Melanocyte of skin (primary cell): ENCODE results near the gene SYT5. TPM values are rescaled to one million over a fixed set of nuclear protein-coding genes. Genes with fewer than 3 reads are reported as not detected.

ENCODE experiments used
- small RNA-seq, 2 donors: library from RNA; depleted of rRNA; stranded (forward); fragments of <200 nt; gene quantifications; one replicate each; pipeline ENCODE3, GENCODE V24; 2012
- total RNA-seq, 2 donors: library from RNA; depleted of rRNA; stranded (reverse); fragments of >200 nt; gene quantifications; 2 replicates each; pipeline ENCODE4 v1.2.3, GENCODE V29; 2012

SYT5 gene
- 1 to 10 TPM in 1 of 2 donors, under 1 TPM in 1; 0.33 to 1.0 TPM for total RNA-seq

GRCh38 chr19:55179606-55180484 lies at the start of gene SYT5:
SYT5 (minus strand) TSS chr19:55180289; CDS start chr19:55179041, 1,248 bp downstream.

GRCh38 chr19:55228403-55229031 lies 48.4 kb upstream of the SYT5 start, which contains the start of gene TMEM86B:
TMEM86B (minus strand) TSS chr19:55228763; CDS start chr19:55228741, 22 bp downstream.

GRCh38 chr19:55208880-55209692 lies 29.0 kb upstream of the SYT5 start, which contains the start of gene PTPRH:
PTPRH (minus strand) TSS chr19:55209501; CDS start chr19:55209433, 68 bp downstream.

GRCh38 chr19:55166530-55167268 lies 13.4 kb downstream of the SYT5 start, which contains the start of gene DNAAF3:
DNAAF3 (minus strand) TSS chr19:55166613; CDS start chr19:55166413, 200 bp downstream.

GRCh38 chr19:55157064-55157908 lies 22.8 kb downstream of the SYT5 start, which contains the start of gene TNNI3:
TNNI3 (minus strand) TSS chr19:55157732; CDS start chr19:55157589, 143 bp downstream.

GRCh38 chr19:55149078-55150003 lies 30.7 kb downstream of the SYT5 start, which contains the start of gene TNNT1:
TNNT1 (minus strand) TSS chr19:55149206; CDS start chr19:55147157, 2,049 bp downstream.

Small RNA genes lying within 50 kb of the gene (small RNA-seq; reads per million reads assigned to genes)
- gene MIR7975 (0 reads per million in 2 donors), gene RF01210 (0 to 0.04 reads per million in 2 donors)

Other genes starting within 250 kb of the SYT5 start
- not detected for gene NLRP7, start 232.8 kb downstream of the SYT5 start, total RNA-seq
- 10 to 100 TPM in 1 of 2 donors, 1 to 10 TPM in 1; 3.4 to 13.0 TPM for gene NLRP2, start 213.9 kb downstream of the SYT5 start, total RNA-seq
- not detected for gene GP6, start 142.0 kb downstream of the SYT5 start, total RNA-seq
- gene RDH13, start 117.1 kb downstream of the SYT5 start, total RNA-seq, result 10 to 100 TPM; 10.3 to 20.3 TPM
- 1 to 10 TPM; 6.9 to 8.3 TPM for gene EPS8L1, start 104.4 kb downstream of the SYT5 start, total RNA-seq
- 10 to 100 TPM; 39.3 to 55.4 TPM for gene PPP1R12C, start 62.7 kb downstream of the SYT5 start, total RNA-seq
- 1 to 10 TPM in 1 of 2 donors, under 1 TPM in 1; 0.34 to 9.0 TPM for gene TNNT1, start 31.1 kb downstream of the SYT5 start, total RNA-seq
- gene TNNI3, start 22.6 kb downstream of the SYT5 start, total RNA-seq, result 1 to 10 TPM in 1 of 2 donors, under 1 TPM in 1; 1.00 to 1.0 TPM
- gene DNAAF3, start 13.7 kb downstream of the SYT5 start, total RNA-seq, result 1 to 10 TPM; 2.1 to 2.7 TPM
- 10 to 100 TPM; 12.4 to 15.3 TPM for gene PTPRH, start 29.2 kb upstream of the SYT5 start, total RNA-seq
- 1 to 10 TPM; 1.4 to 1.7 TPM for gene TMEM86B, start 48.5 kb upstream of the SYT5 start, total RNA-seq
- gene PPP6R1, start 78.7 kb upstream of the SYT5 start, total RNA-seq, result 10 to 100 TPM; 51.3 to 54.3 TPM
- 10 to 100 TPM; 35.4 to 50.3 TPM for gene HSPBP1, start 99.8 kb upstream of the SYT5 start, total RNA-seq
- gene BRSK1, start 103.7 kb upstream of the SYT5 start, total RNA-seq, result 1 to 10 TPM; 2.7 to 3.1 TPM
- gene TMEM150B, start 145.1 kb upstream of the SYT5 start, total RNA-seq, result not detected
- 10 to 100 TPM; 10.3 to 12.0 TPM for gene KMT5C, start 159.6 kb upstream of the SYT5 start, total RNA-seq
- not detected for gene COX6B2, start 174.4 kb upstream of the SYT5 start, total RNA-seq
- gene GARIN5B, start 183.0 kb upstream of the SYT5 start, total RNA-seq, result not detected
- gene IL11, start 190.2 kb upstream of the SYT5 start, total RNA-seq, result 1 to 10 TPM in 1 of 2 donors, not detected in 1; 1.0 TPM
- not detected for gene TMEM190, start 196.5 kb upstream of the SYT5 start, total RNA-seq
- not detected for gene TMEM238, start 204.0 kb upstream of the SYT5 start, total RNA-seq
- gene RPL28, start 205.6 kb upstream of the SYT5 start, total RNA-seq, result 100 to 1,000 TPM; 230 to 328 TPM
- gene UBE2S, start 227.5 kb upstream of the SYT5 start, total RNA-seq, result 100 to 1,000 TPM; 248 to 380 TPM